HFFc6 (cell line): ENCODE results near the gene PPARG. TPM values are rescaled to one million over a fixed set of nuclear protein-coding genes. Genes with fewer than 3 reads are reported as not detected.
"Not testable (repeated sequence)": the region's sequence is repeated elsewhere in the genome, so short reads cannot be mapped to it uniquely, and the experiment has no call there.

Source experiments
- DNase-seq: peaks from one replicate; pipeline ENCODE4 v3.0.0-alpha.2; 2018
- H3K27ac Mint-ChIP-seq: 2 replicates; pipeline ENCODE4 v1.8.0; 2020; ENCODE audit warnings: mild to moderate bottlenecking, mixed read lengths
- H3K27me3 Mint-ChIP-seq: 2 replicates; pipeline ENCODE4 v1.8.0; 2021; ENCODE audit warnings: mild to moderate bottlenecking, moderate library complexity, mixed read lengths; ENCODE audit not compliant: insufficient read depth
- H3K36me3 Mint-ChIP-seq: 2 replicates; pipeline ENCODE4 v1.8.0; 2021; ENCODE audit warnings: low read depth, mixed read lengths
- H3K4me1 Mint-ChIP-seq: 2 replicates; pipeline ENCODE4 v1.8.0; 2020; ENCODE audit warnings: low read depth, mixed read lengths
- H3K4me3 Mint-ChIP-seq: 2 replicates; pipeline ENCODE4 v1.8.0; 2020; ENCODE audit warnings: mild to moderate bottlenecking, moderate library complexity, mixed read lengths
- H3K9me3 Mint-ChIP-seq: 2 replicates; pipeline ENCODE4 v1.8.0; 2020; ENCODE audit warnings: mild to moderate bottlenecking, mixed read lengths
- total RNA-seq, 6 experiments: library from RNA; stranded (reverse); fragmentation: NEBNext Ultra II Directional; extraction: Animal tissue kit (Norgen Biotek cat#: 25700); gene quantifications; 2 replicates in 1 of 6; 3 replicates in 5 of 6; pipeline ENCODE4 v1.2.3, GENCODE V29; 2021
- TF ChIP-seq, protein P1 (sequence below): fragments of 200-600 bp; sonication (generic); IDR thresholded peaks from 2 replicates; pipeline ENCODE4 v1.5.0; 2021; ENCODE audit warnings: antibody characterized with exemption, mild to moderate bottlenecking

PPARG gene
- total RNA-seq, 6 experiments from 2014 or later: 3.7 to 4.8 (median 4.0) TPM

DNA sequence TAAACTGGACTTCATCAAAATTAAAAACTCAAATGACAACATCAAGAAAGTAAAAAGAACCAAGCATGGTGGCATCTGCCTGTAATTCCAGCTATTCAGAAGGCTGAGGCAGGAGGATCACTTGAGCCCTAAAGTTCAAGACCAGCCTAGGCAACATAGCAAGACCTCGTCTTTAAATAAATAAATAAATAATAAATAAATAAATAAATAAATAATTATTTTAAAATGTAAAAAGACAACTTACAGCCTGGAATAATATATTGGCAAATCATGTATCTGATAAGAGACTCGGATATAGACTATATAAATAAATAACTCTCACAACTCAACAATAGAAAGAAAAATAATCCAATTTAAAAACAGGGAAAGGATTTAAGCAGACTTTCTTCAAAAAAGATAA lies 4.3 kb upstream of the PPARG start:
- Mint-ChIP-seq H3K4me1 (no peaks in the 10 kb centered on the region), H3K27ac (no peak overlapping the region), H3K9me3 (no peaks in the 10 kb centered on the region), H3K4me3 (no peak overlapping the region), H3K27me3 (peaks cover 13% of the 10 kb centered on the region), H3K36me3 (no peaks in the 10 kb centered on the region)
- DNase-seq: no peak
- TF ChIP-seq, protein P1, sequence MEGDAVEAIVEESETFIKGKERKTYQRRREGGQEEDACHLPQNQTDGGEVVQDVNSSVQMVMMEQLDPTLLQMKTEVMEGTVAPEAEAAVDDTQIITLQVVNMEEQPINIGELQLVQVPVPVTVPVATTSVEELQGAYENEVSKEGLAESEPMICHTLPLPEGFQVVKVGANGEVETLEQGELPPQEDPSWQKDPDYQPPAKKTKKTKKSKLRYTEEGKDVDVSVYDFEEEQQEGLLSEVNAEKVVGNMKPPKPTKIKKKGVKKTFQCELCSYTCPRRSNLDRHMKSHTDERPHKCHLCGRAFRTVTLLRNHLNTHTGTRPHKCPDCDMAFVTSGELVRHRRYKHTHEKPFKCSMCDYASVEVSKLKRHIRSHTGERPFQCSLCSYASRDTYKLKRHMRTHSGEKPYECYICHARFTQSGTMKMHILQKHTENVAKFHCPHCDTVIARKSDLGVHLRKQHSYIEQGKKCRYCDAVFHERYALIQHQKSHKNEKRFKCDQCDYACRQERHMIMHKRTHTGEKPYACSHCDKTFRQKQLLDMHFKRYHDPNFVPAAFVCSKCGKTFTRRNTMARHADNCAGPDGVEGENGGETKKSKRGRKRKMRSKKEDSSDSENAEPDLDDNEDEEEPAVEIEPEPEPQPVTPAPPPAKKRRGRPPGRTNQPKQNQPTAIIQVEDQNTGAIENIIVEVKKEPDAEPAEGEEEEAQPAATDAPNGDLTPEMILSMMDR: no peak

DNA sequence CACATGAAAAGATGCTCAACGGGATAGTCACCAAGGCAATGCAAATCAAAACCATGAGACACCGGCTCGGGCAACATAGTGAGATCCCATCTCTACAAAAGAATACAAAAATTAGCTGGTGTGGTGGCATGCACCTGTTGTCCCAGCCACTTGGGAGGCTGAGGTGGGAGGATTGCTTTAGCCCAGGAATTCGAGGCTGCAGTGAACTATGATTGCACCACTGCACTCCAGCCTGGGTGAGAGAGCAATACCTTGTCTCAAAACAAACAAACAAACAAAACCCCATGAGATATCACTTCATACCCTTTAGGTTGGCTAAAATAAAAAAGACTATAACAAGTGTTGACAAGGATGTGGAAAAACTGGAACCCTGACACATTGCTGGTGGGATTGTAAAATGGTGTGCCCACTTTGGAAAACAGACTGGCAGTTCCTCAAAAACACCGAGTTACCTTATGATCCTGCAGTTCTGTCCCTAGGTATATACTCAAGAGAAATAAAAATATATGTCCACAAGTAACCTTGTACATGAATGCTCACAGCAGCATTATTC lies 3.8 kb upstream of the PPARG start:
- no peak overlapping the region for H3K27ac Mint-ChIP-seq

DNA sequence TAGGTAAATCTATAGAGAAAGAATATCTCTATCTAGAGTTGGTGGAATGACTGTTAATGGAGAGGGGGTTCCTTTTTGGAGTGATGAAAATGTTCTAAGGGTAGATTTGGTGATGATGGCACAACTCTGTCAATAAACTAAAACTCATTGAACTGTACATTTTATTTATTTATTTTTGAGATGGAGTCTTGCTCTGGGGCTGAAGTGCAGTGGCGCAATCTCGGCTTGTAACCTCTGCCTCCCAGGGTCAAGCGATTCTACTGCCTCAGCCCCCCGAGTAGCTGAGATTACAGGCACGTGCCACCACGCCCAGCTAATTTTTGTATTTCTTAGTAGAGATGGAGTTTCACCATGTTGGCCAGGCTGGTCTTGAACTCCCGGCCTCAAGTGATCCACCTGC lies 3.1 kb upstream of the PPARG start:
- H3K27me3 Mint-ChIP-seq, H3K4me3 Mint-ChIP-seq, H3K4me1 Mint-ChIP-seq, H3K9me3 Mint-ChIP-seq, H3K36me3 Mint-ChIP-seq, DNase-seq, H3K27ac Mint-ChIP-seq: not testable (repeated sequence)

More for the DNA sequence above, 3.8 kb upstream of the PPARG start:
- H3K36me3 Mint-ChIP-seq: no peaks in the 10 kb centered on the region
- H3K27me3 Mint-ChIP-seq: peaks cover 12% of the 10 kb centered on the region
- DNase-seq: no peak
- H3K4me1 Mint-ChIP-seq: no peaks in the 10 kb centered on the region
- H3K9me3 Mint-ChIP-seq: no peaks in the 10 kb centered on the region
- TF ChIP-seq, protein P1: no peak
- no peak overlapping the region for H3K4me3 Mint-ChIP-seq

DNA sequence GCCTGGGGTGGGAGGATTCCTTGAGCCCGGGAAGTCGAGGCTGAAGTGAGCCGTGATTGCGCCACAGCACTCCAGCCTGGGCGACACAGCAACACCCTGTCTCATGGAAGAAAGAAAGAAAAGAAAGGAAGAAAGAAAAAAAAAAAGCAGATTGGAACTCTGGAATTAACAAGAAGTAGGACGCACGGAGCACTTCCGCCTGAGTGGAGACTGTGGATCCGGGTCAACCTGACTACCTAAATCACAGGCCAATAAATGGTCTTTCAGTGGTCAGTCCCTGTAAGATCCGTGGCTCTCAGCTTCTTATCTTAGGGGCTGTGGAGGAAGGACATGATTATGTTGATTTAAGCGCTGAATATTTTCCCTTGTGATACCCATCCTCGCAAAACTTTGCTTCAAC lies 2.4 kb upstream of the PPARG start:
- H3K4me3 Mint-ChIP-seq: no peak overlapping the region
- TF ChIP-seq, protein P1: no peak
- DNase-seq: no peak
- no peaks in the 10 kb centered on the region for H3K36me3 Mint-ChIP-seq
- no peaks in the 10 kb centered on the region for H3K9me3 Mint-ChIP-seq
- H3K27me3 Mint-ChIP-seq: peaks cover 8% of the 10 kb centered on the region
- H3K27ac Mint-ChIP-seq: no peak overlapping the region
- no peaks in the 10 kb centered on the region for H3K4me1 Mint-ChIP-seq

DNA sequence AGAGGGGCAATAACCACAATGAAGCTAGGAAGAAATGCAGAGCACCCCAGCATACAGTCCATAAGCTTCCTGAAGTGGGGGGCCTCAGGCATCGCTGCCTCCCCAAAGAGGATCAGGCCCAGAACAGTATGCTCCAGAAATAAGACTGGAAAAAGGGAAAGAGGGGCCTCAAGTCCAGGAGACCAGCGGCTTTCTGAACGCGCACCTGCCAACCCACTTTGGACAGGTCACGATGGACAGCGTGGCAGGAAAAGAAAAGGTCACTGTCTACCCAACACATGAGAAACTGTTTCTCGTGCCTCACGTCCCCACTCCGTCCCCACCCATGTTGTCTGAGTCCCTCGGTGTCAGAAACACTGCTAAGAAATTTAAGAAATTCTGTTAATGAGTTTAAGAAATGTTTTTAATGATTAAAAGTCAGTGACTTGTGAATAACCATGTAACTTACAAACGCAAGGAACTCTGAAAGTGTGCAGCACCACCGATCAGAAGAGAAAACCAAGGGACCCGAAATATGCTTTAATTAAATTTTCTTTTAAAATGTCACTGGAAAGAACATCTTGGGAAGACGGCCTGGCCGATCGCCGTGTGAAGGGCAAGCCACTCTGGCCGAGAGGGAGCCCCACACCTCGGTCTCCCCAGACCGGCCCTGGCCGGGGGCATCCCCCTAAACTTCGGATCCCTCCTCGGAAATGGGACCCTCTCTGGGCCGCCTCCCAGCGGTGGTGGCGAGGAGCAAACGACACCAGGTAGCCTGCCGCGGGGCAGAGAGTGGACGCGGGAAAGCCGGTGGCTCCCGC lies 1.7 kb upstream of the PPARG start:
- DNase-seq: no peak
- Mint-ChIP-seq H3K27me3 (peaks cover 8% of the 10 kb centered on the region; the same call in 1 of the 2 replicates), H3K4me3 (peak overlapping the region; percentile 78), H3K4me1 (no peaks in the 10 kb centered on the region), H3K36me3 (no peaks in the 10 kb centered on the region), H3K9me3 (no peaks in the 10 kb centered on the region), H3K27ac (no peak overlapping the region)
- TF ChIP-seq, protein P1: peak; percentile 14; the same call in 1 of the 2 replicates

DNA sequence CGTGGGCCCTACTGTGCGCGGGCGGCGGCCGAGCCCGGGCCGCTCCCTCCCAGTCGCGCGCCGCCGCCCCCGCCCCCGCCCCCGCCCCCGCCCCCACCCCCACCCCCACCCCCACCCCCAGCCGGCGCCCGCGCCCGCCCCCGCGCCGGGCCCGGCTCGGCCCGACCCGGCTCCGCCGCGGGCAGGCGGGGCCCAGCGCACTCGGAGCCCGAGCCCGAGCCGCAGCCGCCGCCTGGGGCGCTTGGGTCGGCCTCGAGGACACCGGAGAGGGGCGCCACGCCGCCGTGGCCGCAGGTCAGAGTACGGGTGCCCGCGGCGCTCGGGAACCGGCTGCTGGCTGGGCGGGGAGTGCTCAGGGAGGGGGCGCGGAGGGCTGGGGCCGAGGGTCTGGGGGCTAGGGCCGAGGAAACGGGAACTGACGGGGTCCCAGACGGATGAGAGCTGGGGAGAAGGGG lies 1.1 kb upstream of the PPARG start:
- H3K4me3 Mint-ChIP-seq: peak overlapping the region; percentile 78
- no peak for DNase-seq
- no peaks in the 10 kb centered on the region for H3K9me3 Mint-ChIP-seq
- H3K4me1 Mint-ChIP-seq: no peaks in the 10 kb centered on the region
- H3K27ac Mint-ChIP-seq: peak overlapping the region; percentile 48
- H3K36me3 Mint-ChIP-seq: no peaks in the 10 kb centered on the region
- H3K27me3 Mint-ChIP-seq: peaks cover 6% of the 10 kb centered on the region; the same call in 1 of the 2 replicates
- TF ChIP-seq, protein P1: no peak
